Measurements from ENCODE around the gene WNT7B. TPM values are rescaled to one million over a fixed set of nuclear protein-coding genes. Genes with fewer than 3 reads are reported as not detected.

Gene WNT7B
- polyA plus RNA-seq, 1 of the 3 experiments (the other 2 are of a cell fraction) = 0.13 TPM

DNA sequence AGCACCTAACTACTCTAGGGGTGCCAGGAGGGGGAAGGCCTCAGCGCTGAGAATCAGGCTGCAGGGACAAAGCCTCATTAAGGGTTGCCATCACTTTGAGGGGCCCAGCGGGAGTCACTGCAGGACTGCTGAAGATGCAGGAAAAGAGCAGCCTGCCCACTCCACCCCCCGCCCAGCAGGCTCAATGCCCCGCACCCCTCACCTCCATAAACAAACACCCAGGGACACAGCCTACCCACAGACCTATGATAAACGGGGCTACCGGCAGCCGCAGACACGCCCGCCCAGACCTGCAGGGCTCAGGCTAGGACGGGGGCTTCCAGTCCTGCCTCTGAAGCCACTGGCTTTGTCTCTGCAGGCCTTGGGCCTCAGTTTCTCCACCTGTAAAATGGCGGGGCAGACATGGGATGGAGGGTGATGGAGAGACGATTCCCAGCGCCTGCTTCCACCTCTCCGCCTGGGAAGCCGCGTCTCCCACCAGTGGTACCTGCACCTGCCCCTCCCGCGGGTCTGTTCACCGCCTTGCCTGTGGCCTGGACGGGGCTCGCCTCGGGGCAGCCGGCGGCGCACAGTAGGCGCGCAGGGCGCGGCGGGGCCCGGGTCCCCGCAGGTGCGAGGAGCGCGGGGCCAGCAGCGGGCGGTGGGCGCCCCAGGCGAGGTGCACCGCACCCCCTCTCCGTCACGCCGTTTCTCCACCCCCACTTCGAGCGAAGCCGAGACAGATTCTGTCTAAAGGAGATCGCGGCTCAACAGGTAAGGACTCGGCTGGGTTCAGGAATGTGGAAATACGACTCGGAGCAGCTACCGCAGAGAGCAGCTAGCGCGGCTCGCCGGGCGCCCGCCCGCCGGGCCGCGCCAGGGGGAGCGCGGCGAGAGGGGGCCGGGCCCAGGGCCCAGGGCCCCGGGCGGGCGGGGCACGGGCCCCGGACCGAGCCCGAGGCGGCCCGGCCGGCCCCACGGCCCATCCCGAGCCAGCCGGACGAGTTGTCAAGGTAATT, 1.5 kb downstream of the WNT7B start:
- H3K79me2 ChIP-seq (ENCODE audit: insufficient read depth) = no peaks in the 10 kb centered on the region
- peaks cover 63% of the 10 kb centered on the region for H3K27me3 ChIP-seq (ENCODE audit: insufficient read depth)
- ChIA-PET POLR2A (no interaction called here), CTCF (interaction anchor here (0.6 to 6.3 kb wide), 9 partner anchors 8 to 1911 kb away, joined by 3 to 36 read pairs (median 3); no protein-coding TSS in a partner anchor)
- H3K9me2 ChIP-seq = no peaks in the 10 kb centered on the region
- no peak overlapping the region for H3K9ac ChIP-seq
- DNase-seq = peak; percentile 45
- no peak overlapping the region for H3K4me2 ChIP-seq
- 10% methylated on average over 8 of the region's 80 CpGs for WGBS (ENCODE audit: low lambda C conversion rate)
- no peaks in the 10 kb centered on the region for H3K9me3 ChIP-seq
- no peaks in the 10 kb centered on the region for H3F3A ChIP-seq (replicated peaks; ENCODE audit: insufficient read depth)
- no peaks in the 10 kb centered on the region for H3K36me3 ChIP-seq (replicated peaks in 1 of 2; ENCODE audit: control insufficient read depth in 1 of 2, insufficient read depth in 2 of 2, low read length in 1 of 2)
- H3K27ac ChIP-seq (ENCODE audit: low read depth in 2 of 2, low read length in 1 of 2) = no peak overlapping the region
- peak; percentile 91; the same call in 1 of the 2 replicates for TF ChIP-seq EZH2phosphoT487 (IDR thresholded peaks at IDR 0.05; ENCODE audit: borderline replicate concordance, low read depth)
- TF ChIP-seq JUND (IDR thresholded peaks at IDR 0.05) = no peak
- no peak for TF ChIP-seq GABPA (IDR thresholded peaks at IDR 0.05; ENCODE audit: low read depth)
- no peak for TF ChIP-seq ELF1 (IDR thresholded peaks at IDR 0.05)
- no peak overlapping the region for H3K4me3 ChIP-seq (ENCODE audit: low read depth in 2 of 2, low read length in 1 of 2)
- H3K4me1 ChIP-seq (ENCODE audit: control insufficient read depth in 1 of 2, insufficient read depth in 2 of 2, low read depth in 1 of 2, low read length in 1 of 2) = peaks cover 0 to 10% of the 10 kb centered on the region in 2 experiments; a peak in 1 of 4 replicates
- peaks cover 13% of the 10 kb centered on the region; the same call in 1 of the 2 replicates for H4K20me1 ChIP-seq (ENCODE audit: insufficient read depth)
- H2AFZ ChIP-seq (ENCODE audit: low read depth) = no peak overlapping the region

DNA sequence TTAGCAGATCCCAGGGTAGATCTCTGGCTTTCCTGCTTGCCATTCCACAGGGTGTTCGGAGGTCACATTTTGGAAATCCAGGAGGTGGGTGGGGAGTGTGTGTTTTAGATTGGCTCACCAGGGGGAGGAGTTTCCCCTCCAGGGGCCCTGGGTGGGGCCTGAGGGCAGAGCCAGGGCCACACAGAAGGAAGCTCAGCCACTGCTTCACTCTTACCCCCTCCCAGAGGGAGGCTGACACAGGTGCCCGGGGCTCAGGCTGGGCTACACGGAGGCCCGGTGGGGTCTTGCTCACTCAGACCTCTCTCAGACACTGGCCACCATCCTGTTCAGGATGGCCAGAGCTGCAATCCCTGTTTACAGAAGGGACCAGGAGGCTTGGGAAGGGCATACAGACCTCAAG, 2.5 kb downstream of the WNT7B start:
- Histone ChIP-seq H3K9me3 (no peaks in the 10 kb centered on the region), H3K4me2 (no peak overlapping the region), H4K20me1 (ENCODE audit: insufficient read depth) (peaks cover 13% of the 10 kb centered on the region; the same call in 1 of the 2 replicates), H3F3A (replicated peaks; ENCODE audit: insufficient read depth) (no peaks in the 10 kb centered on the region), H3K27me3 (ENCODE audit: insufficient read depth) (peaks cover 63% of the 10 kb centered on the region), H3K27ac (ENCODE audit: low read depth in 2 of 2, low read length in 1 of 2) (no peak overlapping the region), H2AFZ (ENCODE audit: low read depth) (no peak overlapping the region), H3K36me3 (replicated peaks in 1 of 2; ENCODE audit: control insufficient read depth in 1 of 2, insufficient read depth in 2 of 2, low read length in 1 of 2) (no peaks in the 10 kb centered on the region), H3K79me2 (ENCODE audit: insufficient read depth) (no peaks in the 10 kb centered on the region), H3K9ac (no peak overlapping the region), H3K4me1 (ENCODE audit: control insufficient read depth in 1 of 2, insufficient read depth in 2 of 2, low read depth in 1 of 2, low read length in 1 of 2) (peaks cover 0 to 10% of the 10 kb centered on the region in 2 experiments; a peak in 2 of 4 replicates), H3K9me2 (no peaks in the 10 kb centered on the region), H3K4me3 (ENCODE audit: low read depth in 2 of 2, low read length in 1 of 2) (no peak overlapping the region)
- DNase-seq = no peak
- ChIA-PET CTCF (interaction anchor here (0.8 to 6.3 kb wide), 4 partner anchors 111 to 397 kb away, joined by 3 to 36 read pairs (median 14); no protein-coding TSS in a partner anchor), POLR2A (no interaction called here)
- TF ChIP-seq, protein P1, sequence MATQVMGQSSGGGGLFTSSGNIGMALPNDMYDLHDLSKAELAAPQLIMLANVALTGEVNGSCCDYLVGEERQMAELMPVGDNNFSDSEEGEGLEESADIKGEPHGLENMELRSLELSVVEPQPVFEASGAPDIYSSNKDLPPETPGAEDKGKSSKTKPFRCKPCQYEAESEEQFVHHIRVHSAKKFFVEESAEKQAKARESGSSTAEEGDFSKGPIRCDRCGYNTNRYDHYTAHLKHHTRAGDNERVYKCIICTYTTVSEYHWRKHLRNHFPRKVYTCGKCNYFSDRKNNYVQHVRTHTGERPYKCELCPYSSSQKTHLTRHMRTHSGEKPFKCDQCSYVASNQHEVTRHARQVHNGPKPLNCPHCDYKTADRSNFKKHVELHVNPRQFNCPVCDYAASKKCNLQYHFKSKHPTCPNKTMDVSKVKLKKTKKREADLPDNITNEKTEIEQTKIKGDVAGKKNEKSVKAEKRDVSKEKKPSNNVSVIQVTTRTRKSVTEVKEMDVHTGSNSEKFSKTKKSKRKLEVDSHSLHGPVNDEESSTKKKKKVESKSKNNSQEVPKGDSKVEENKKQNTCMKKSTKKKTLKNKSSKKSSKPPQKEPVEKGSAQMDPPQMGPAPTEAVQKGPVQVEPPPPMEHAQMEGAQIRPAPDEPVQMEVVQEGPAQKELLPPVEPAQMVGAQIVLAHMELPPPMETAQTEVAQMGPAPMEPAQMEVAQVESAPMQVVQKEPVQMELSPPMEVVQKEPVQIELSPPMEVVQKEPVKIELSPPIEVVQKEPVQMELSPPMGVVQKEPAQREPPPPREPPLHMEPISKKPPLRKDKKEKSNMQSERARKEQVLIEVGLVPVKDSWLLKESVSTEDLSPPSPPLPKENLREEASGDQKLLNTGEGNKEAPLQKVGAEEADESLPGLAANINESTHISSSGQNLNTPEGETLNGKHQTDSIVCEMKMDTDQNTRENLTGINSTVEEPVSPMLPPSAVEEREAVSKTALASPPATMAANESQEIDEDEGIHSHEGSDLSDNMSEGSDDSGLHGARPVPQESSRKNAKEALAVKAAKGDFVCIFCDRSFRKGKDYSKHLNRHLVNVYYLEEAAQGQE (IDR thresholded peaks at IDR 0.05; ENCODE audit: low read depth, low read length) = no peak
- TF ChIP-seq YY1 (IDR thresholded peaks at IDR 0.05; ENCODE audit: low read depth) (no peak), GABPA (IDR thresholded peaks at IDR 0.05; ENCODE audit: low read depth) (no peak), EZH2phosphoT487 (IDR thresholded peaks at IDR 0.05; ENCODE audit: borderline replicate concordance, low read depth) (no peak), FOSL2 (IDR thresholded peaks at IDR 0.05; ENCODE audit: borderline replicate concordance, low read depth) (no peak), FOXJ3 (CRISPR knock-in tag; IDR thresholded peaks at IDR 0.05) (no peak), RCOR1 (IDR thresholded peaks at IDR 0.05; ENCODE audit: low read length) (no peak)
- WGBS (ENCODE audit: low lambda C conversion rate) = no CpG with 5 or more reads among the region's 4 CpGs
